Measurements from ENCODE around the gene PPARA. TPM values are rescaled to one million over a fixed set of nuclear protein-coding genes. Genes with fewer than 3 reads are reported as not detected.

Gene PPARA
- total and polyA plus RNA-seq, 2 of the 4 experiments (the other 2 are of a cell fraction) = 3.1 to 7.0 TPM

DNA sequence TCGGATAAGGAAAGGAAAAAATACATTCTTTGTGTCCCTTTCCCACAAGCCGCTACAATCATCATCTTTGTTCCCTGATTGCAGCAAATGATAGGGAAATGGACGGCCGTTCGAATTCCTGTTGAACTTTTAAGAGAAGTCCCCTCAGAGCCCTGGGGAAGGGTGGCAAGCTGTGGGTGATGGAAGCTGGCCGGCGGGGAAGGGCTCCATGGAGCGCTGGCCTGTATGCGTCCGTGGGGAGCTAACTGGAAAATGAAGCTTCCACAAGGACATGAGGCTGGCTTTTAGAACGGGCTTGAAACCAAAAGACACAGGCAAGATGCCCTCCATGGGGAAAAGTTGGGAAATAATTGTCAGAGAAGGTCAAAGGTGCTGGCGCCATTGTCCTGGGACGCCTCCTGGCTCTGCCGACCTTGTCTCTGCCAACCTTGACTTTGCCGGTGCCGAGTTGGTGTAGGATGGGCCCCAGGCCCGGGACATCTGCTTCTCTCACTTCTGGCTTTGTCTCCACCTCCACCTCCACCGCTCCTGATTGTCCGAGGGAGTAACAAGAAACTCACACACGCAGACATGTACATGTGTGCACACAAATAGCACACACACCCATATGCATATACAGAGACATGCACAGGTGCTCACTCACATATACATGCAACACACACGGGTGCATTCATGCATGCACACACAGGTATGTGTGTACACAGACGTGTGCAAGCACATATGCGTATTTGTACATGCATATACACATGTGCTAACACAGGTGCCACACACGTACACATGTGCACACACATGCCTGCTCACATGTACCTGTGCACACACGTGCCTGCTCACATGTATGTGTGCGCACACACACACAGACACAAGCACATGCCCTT is 14.5 kb upstream of the PPARA start:
- POLR2A ChIA-PET (ENCODE audit: unreplicated experiment) = no interaction called here
- Histone ChIP-seq H2AK9ac (replicated peaks; ENCODE audit: low read depth, low read length, poor library complexity) (no peak overlapping the region), H3K36me3 (ENCODE audit: control insufficient read depth, insufficient read depth, low read length) (no peaks in the 10 kb centered on the region), H3K27ac (ENCODE audit: insufficient read depth, low read length) (no peak overlapping the region), H4K20me1 (ENCODE audit: insufficient read depth, low read length) (no peaks in the 10 kb centered on the region), H2AFZ (replicated peaks; ENCODE audit: low read length, poor library complexity) (no peak overlapping the region), H2BK5ac (ENCODE audit: low read depth, low read length, poor library complexity, severe bottlenecking) (no peak overlapping the region), H3K4ac (ENCODE audit: low read depth, low read length) (no peak overlapping the region), H3K79me1 (ENCODE audit: low read depth in 1 of 2, low read length in 2 of 2) (no peaks in the 10 kb centered on the region), H4K5ac (ENCODE audit: low read depth, low read length) (no peak overlapping the region), H3K9me3 (ENCODE audit: control insufficient read depth, insufficient read depth, low read length) (no peaks in the 10 kb centered on the region), H3K27me3 (ENCODE audit: control insufficient read depth, insufficient read depth, low read length) (no peaks in the 10 kb centered on the region; the same call in 1 of the 2 replicates), H3K23ac (ENCODE audit: low read depth, low read length) (no peak overlapping the region), H3K4me2 (ENCODE audit: low read depth, low read length) (no peak overlapping the region), H2BK120ac (ENCODE audit: low read depth, low read length) (no peak overlapping the region), H3K18ac (ENCODE audit: low read depth, low read length) (no peak overlapping the region), H3K4me1 (ENCODE audit: control insufficient read depth, insufficient read depth, low read length) (no peaks in the 10 kb centered on the region), H4K91ac (ENCODE audit: insufficient read depth, low read depth, low read length) (no peak overlapping the region), H2AK5ac (ENCODE audit: low read depth, low read length) (no peak overlapping the region), H3K14ac (replicated peaks; ENCODE audit: low read depth, low read length) (no peak overlapping the region), H3K9ac (ENCODE audit: low read depth, low read length) (no peak overlapping the region), H3K56ac (ENCODE audit: extremely low read depth, insufficient read depth, low read length) (no peak overlapping the region), H2BK15ac (ENCODE audit: low read depth, low read length) (no peak overlapping the region), H2BK20ac (ENCODE audit: low read depth, low read length) (no peak overlapping the region), H4K8ac (ENCODE audit: low read depth in 2 of 2, low read length in 2 of 2) (no peak overlapping the region), H3K4me3 (ENCODE audit: insufficient read depth, low read depth, low read length) (no peak overlapping the region), H3K9me1 (ENCODE audit: insufficient read depth, low read length) (peaks cover 4% of the 10 kb centered on the region; the same call in 1 of the 2 replicates)
- TF ChIP-seq CEBPB (IDR thresholded peaks at IDR 0.05; ENCODE audit: low read depth, low read length) (no peak), POLR2A (IDR thresholded peaks at IDR 0.05; ENCODE audit: low read depth, low read length) (no peak), MXI1 (IDR thresholded peaks at IDR 0.05; ENCODE audit: borderline replicate concordance, low read depth, low read length) (no peak)
- TF ChIP-seq, protein P1, sequence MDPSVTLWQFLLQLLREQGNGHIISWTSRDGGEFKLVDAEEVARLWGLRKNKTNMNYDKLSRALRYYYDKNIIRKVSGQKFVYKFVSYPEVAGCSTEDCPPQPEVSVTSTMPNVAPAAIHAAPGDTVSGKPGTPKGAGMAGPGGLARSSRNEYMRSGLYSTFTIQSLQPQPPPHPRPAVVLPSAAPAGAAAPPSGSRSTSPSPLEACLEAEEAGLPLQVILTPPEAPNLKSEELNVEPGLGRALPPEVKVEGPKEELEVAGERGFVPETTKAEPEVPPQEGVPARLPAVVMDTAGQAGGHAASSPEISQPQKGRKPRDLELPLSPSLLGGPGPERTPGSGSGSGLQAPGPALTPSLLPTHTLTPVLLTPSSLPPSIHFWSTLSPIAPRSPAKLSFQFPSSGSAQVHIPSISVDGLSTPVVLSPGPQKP (IDR thresholded peaks at IDR 0.05; ENCODE audit: borderline replicate concordance, low read depth, low read length) = no peak
- TF ChIP-seq, protein P2, sequence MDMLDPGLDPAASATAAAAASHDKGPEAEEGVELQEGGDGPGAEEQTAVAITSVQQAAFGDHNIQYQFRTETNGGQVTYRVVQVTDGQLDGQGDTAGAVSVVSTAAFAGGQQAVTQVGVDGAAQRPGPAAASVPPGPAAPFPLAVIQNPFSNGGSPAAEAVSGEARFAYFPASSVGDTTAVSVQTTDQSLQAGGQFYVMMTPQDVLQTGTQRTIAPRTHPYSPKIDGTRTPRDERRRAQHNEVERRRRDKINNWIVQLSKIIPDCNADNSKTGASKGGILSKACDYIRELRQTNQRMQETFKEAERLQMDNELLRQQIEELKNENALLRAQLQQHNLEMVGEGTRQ (IDR thresholded peaks at IDR 0.05; ENCODE audit: low read depth, low read length) = no peak
- BruUV-seq (replicated peaks) = no TSS peak
- CTCF ChIA-PET = no interaction called here
- in situ Hi-C loops (cut with MboI; ENCODE audit: low sequenced_read_pairs) (loop anchor here (25.0 kb wide), 1 partner anchor 401 kb away; the partner anchor contains the start of gene CELSR1), dilution Hi-C loops (cut with HindIII; ENCODE audit: low sequenced_read_pairs, unreplicated experiment) (no loop called here), intact Hi-C loops (cut with micrococcal nuclease) (no loop called here)
- DNase-seq (no peak), ATAC-seq (ENCODE audit: low read depth) (no peak)
- 84% methylated on average over 13 of the region's 26 CpGs; no CpG with 5 or more reads in 1 of the 2 experiments for WGBS, 2 experiments (ENCODE audit: extremely low coverage in 2 of 2, insufficient read length in 1 of 2)

All from IMR-90 (cell line).